GM15510 (cell line): ENCODE data around the gene SOD3.

Source experiments
- POLR2A ChIP-seq: IDR thresholded peaks from 3 replicates; pipeline ENCODE4 v1.6.1; 2011; ENCODE audit warnings: borderline replicate concordance; ENCODE audit not compliant: insufficient read length; ENCODE audit errors: extremely low read depth

The SOD3 gene

DNA sequence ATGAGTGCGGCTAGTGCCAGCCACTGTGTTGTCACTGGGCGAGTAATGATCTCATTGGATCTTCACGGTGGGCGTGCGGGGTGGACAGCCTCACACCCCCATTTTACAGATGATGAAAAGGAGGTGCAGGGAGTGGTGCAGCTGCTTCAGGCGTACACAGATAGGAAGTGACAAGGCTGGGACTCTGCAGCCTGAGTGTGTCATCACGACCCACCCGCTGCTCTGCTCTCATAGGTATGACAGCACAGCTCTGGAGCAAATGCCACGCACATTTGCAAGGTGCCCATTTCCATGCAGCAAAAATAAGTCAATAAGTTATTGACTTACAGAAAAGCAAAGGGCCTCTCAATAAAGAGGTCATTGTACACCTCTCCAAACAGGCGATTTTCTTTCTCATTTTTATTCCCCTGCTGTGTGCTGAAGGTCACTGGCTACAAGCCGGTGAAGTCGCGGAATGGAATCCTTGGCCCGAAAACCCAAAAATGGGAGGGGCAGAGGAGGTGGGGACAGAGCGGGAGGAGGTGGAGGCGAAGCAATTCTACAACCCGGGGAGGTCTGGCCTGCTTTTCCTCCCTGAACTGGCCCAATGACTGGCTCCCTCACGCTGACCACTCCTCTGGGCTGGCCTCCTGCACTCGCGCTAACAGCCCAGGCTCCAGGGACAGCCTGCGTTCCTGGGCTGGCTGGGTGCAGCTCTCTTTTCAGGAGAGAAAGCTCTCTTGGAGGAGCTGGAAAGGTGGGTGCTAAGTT is at the start of gene SOD3:
Gene SOD3, plus strand, starts transcription at position 658 of the 750 bp plus-strand sequence. CDS start 3,949 bp downstream, outside the sequence.
- no peak for TF ChIP-seq POLR2A

- TF ChIP-seq POLR2A = no peak
Measured at GRCh38 chr4:24747234-24747975, 48.0 kb upstream of the SOD3 start.

DNA sequence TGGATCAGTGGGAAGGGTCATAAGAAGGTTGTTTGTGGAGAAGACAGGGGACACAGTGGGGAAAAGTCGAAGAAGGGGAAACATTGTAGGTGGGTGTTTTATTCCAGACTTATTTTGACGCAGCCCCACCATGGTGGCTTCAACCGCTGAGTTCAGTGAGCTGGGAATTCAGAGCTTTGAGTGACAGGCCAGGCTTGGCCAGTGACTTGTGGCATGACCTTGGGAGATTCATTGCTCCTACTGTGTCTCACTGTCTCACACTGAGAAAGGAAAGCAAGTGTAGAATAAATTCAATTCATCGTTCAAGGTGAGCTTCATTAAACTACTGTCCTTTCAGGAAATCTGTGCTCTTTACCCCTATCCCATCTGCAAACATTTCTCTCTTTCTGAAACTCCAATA is 47.4 kb upstream of the SOD3 start:
- TF ChIP-seq POLR2A = no peak

GRCh38 chr4:24748758-24749350 is 46.5 kb upstream of the SOD3 start:
- no peak for TF ChIP-seq POLR2A

DNA sequence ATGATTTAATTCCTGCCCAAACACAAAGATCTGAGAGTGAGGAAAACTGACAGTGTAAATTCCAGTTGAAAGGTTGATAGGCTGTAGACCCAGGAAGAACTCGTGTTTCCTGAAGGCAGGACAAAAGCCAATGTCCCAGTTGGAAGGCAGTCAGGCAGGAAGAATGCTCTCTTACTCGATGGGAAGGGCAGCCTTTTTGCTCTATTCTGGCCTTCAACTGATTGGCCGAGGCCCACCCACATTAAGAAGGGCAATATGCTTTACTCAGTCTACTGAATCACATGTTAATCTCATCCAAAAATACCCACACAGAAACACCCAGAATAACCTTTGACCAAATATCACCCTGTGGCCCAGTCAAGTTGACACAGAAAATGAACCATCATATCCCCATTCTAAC is 45.3 kb upstream of the SOD3 start:
- no peak for TF ChIP-seq POLR2A

GRCh38 chr4:24751926-24752539 is 43.3 kb upstream of the SOD3 start:
- TF ChIP-seq POLR2A = no peak

DNA sequence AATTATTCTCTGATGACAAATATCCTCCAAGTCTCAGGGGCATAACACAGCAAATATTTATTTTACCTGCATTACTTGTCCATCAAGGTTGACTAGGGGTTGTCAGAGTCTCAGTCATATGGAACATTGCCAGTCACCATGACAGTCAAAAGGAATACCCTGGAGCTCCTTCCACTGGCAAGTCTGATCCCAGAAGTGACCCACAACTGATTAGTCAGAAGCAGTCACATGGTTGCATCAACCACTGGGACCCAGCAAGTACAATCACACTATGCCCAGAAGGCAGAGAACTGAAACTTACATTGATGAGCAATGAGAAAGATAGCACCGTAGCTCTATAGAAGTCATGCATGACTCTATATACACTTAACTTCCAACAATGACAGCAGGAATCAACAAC is 41.9 kb upstream of the SOD3 start:
- no peak for TF ChIP-seq POLR2A

DNA sequence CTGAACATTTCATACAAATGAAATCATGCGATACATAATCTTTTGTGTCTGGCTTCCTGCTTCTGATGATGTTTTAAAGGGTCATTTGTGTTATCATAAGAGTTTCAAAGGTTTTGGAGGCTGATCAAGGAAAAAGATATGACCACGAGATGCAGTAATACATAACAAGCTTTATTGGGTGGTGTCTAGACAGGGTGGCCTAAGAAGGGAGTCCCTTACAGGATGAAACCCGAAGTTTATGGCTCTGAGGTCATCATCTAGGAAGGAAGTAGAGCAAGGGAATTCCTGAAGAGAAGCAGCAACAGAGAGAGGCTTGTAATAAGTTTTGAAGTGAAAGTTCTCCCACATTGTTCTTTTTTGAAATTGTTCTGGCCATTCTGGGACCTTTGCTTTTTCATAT is 40.8 kb upstream of the SOD3 start:
- TF ChIP-seq POLR2A = no peak

GRCh38 chr4:24763631-24764297 is 31.6 kb upstream of the SOD3 start:
- TF ChIP-seq POLR2A = no peak

DNA sequence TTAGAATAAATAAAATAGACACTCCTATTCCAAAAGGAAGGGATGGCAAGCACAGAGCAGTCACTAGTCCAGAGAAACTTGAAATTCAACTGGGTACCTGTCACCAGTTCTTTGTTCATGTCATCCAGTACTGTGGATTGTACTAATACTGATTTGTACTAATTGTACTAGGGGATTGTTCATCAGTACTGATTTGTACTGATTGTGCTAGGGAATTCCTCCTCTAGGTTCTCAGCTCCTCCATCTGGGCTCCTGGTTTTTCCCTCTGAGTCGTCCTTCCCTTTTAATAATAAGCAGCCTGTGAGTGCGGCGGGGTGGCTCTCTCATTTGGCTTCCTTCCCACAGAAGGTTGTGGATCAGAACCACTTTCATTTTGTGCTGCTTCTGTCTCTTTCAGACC is 31.0 kb upstream of the SOD3 start:
- TF ChIP-seq POLR2A = no peak

DNA sequence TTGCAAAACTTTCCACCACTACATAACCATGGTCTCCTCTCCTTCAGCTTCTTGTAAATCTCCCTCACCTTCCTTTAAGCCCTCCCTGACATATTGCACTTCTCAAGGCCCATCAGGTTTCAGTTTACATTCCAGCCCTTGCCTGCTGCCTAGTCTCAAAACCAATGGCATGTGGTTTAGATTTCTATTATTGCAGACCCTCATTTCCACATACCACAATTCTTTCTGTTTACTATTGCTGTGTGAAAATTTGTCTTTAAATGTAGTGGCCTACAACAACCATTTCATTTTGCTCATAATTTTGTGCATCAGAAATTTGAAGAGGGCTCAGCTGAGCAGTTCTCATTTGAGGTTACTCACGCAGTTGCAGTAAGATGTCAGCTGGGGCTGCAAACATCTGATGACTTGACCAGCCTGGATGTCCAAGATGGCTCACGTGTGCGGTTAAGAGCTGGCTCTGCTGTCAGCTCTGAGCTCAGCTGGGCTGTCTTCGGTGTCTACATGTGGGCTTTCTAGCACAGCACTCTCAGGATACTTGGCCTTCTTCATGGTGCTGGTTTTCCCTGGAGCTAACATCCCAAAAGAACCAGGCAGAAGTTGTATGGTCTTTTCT is 29.9 kb upstream of the SOD3 start:
- no peak for TF ChIP-seq POLR2A

DNA sequence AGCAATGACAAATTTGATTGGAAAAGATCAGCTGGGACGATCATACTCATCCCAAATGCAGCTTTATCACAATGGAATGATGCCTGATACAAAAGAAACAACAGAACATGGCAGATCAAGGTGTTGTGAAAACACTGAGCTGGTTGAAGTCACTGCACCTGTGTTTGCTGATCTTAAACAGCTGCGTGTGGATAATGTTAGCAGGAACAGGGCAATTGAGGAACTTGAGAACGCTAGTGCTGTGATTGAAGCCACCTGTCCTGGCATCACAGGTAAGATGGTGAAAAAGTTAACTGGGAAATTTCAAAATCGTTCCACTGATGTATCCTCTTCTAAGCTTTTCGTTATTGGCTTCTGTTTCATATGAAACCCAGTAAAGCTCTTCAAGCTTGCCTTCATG is 27.4 kb upstream of the SOD3 start:
- no peak for TF ChIP-seq POLR2A

DNA sequence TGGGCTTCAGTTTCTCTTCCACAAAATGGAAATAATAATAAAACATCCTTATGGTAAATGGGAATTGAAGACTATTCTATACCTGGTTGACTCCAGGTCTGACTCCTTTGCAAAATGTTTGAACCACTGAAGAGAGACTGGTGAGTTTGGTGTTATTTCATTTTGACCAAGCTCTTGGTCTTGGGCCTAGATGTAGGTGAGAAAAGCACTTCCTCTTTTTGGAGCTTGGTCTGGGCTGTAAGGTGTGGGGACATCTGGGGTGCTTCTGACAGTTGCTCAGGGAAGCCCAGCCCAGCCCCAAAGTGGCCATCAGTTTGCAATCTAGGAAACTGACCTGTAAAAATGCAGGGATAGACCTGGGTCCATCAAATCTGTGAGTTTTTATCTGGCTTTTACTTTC is 26.8 kb upstream of the SOD3 start:
- TF ChIP-seq POLR2A = no peak

DNA sequence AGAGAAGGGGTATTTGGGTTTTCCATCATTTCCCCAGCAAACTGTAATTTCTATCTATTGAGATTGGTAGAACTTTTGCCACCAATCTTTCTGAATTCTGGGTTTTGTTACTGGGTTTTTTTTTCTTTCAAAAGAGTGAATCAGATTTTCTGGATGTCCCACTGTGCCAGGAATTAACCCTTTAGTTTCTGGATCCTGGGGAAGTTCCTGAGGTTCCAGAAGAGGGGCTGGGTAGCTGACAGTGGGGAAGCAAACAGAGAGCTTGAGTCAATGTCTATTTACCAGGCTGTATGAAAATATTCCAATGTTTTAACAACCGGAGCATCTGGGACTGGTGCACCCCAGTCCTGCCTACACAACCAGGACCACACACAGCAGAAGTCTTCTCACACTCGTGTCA is 25.8 kb upstream of the SOD3 start:
- no peak for TF ChIP-seq POLR2A
